IMR-90 (cell line): ENCODE measurements around the gene TRAIP. TPM values are rescaled to one million over a fixed set of nuclear protein-coding genes. Genes with fewer than 3 reads are reported as not detected.

Source experiments
- ATAC-seq: fragments of 200-7000 bp; cut with Tn5 transposase; 2 replicates; pipeline ENCODE4 v1.9.1; 2020; ENCODE audit warnings: low read depth, mild to moderate bottlenecking, moderate library complexity
- BruUV-seq: library from RNA; stranded (reverse); fragments of 400-500 nt; replicated peaks from 2 replicates; lab custom pipeline; 2021; lab: Mats Ljungman, UMichigan
- CTCF ChIA-PET: fragments of 300-600 bp; formaldehyde crosslinking; extraction: SDS; loops from one replicate; lab custom pipeline; 2021; ENCODE audit warnings: antibody characterized with exemption; lab: Yijun Ruan, JAX
- POLR2A ChIA-PET: fragments of 300-600 bp; sonication (Branson Sonifier 250); formaldehyde crosslinking; loops from one replicate; lab custom pipeline; 2022; ENCODE audit warnings: antibody characterized with exemption; ENCODE audit not compliant: unreplicated experiment; lab: Charles Lee
- DNase-seq: peaks from one replicate; pipeline ENCODE4 v3.0.0; 2013
- H2AFZ ChIP-seq: replicated peaks from 2 replicates; pipeline ENCODE3; 2013; ENCODE audit warnings: low read length, mild to moderate bottlenecking; ENCODE audit not compliant: poor library complexity
- H2AK5ac ChIP-seq: 2 replicates; pipeline ENCODE4 v1.6.1; 2013; ENCODE audit warnings: low read depth, low read length, inconsistent platforms
- H2AK9ac ChIP-seq: replicated peaks from 2 replicates; pipeline ENCODE3; 2013; ENCODE audit warnings: mild to moderate bottlenecking, low read depth, low read length, moderate library complexity; ENCODE audit not compliant: poor library complexity
- H2BK120ac ChIP-seq: 2 replicates; pipeline ENCODE4 v1.6.1; 2013; ENCODE audit warnings: low read depth, low read length, inconsistent platforms
- H2BK15ac ChIP-seq: 3 replicates; pipeline ENCODE4 v1.6.1; 2013; ENCODE audit warnings: low read depth, low read length, inconsistent platforms
- H2BK20ac ChIP-seq: 2 replicates; pipeline ENCODE4 v1.6.1; 2013; ENCODE audit warnings: low read depth, mild to moderate bottlenecking, inconsistent platforms, low read length, moderate library complexity
- H2BK5ac ChIP-seq: 2 replicates; pipeline ENCODE4 v1.6.1; 2013; ENCODE audit warnings: mild to moderate bottlenecking, low read depth, low read length, inconsistent platforms; ENCODE audit not compliant: poor library complexity, severe bottlenecking
- H3K14ac ChIP-seq: replicated peaks from 2 replicates; pipeline ENCODE4 v1.6.1; 2013; ENCODE audit warnings: low read depth, low read length, inconsistent platforms
- H3K18ac ChIP-seq: 2 replicates; pipeline ENCODE4 v1.6.1; 2013; ENCODE audit warnings: low read depth, low read length, control low read depth
- H3K23ac ChIP-seq: 2 replicates; pipeline ENCODE4 v1.6.1; 2013; ENCODE audit warnings: low read depth, low read length, inconsistent platforms
- H3K27ac ChIP-seq: 2 replicates; pipeline ENCODE4 v1.5.1; 2013; ENCODE audit warnings: mild to moderate bottlenecking, control low read depth, low read length; ENCODE audit not compliant: insufficient read depth
- H3K27me3 ChIP-seq: 2 replicates; pipeline ENCODE4 v1.6.1; 2013; ENCODE audit warnings: low read length; ENCODE audit not compliant: control insufficient read depth, insufficient read depth
- H3K36me3 ChIP-seq: 2 replicates; pipeline ENCODE4 v1.6.1; 2013; ENCODE audit warnings: low read length, mixed read lengths; ENCODE audit not compliant: control insufficient read depth, insufficient read depth
- H3K4ac ChIP-seq: 2 replicates; pipeline ENCODE4 v1.6.1; 2013; ENCODE audit warnings: low read depth, low read length, inconsistent platforms
- H3K4me1 ChIP-seq: 2 replicates; pipeline ENCODE4 v1.6.1; 2013; ENCODE audit warnings: low read length, mixed read lengths; ENCODE audit not compliant: control insufficient read depth, insufficient read depth
- H3K4me2 ChIP-seq: 2 replicates; pipeline ENCODE4 v1.6.1; 2013; ENCODE audit warnings: low read depth, mild to moderate bottlenecking, control low read depth, low read length, moderate library complexity
- H3K4me3 ChIP-seq: 2 replicates; pipeline ENCODE4 v1.5.1; 2013; ENCODE audit warnings: low read depth, mild to moderate bottlenecking, control low read depth, low read length, moderate library complexity; ENCODE audit not compliant: insufficient read depth
- H3K56ac ChIP-seq: 2 replicates; pipeline ENCODE4 v1.6.1; 2013; ENCODE audit warnings: low read length, inconsistent platforms; ENCODE audit not compliant: insufficient read depth; ENCODE audit errors: extremely low read depth
- H3K79me1 ChIP-seq, 2 experiments: 2 replicates each; pipeline ENCODE4 v1.6.1; 2013; ENCODE audit warnings: low read length in 2 of 2, inconsistent platforms in 1 of 2, low read depth in 1 of 2
- H3K9ac ChIP-seq: 2 replicates; pipeline ENCODE4 v1.6.1; 2013; ENCODE audit warnings: low read depth, low read length, control low read depth
- H3K9me1 ChIP-seq: 2 replicates; pipeline ENCODE4 v1.6.1; 2013; ENCODE audit warnings: low read length, inconsistent platforms; ENCODE audit not compliant: insufficient read depth
- H3K9me3 ChIP-seq: 2 replicates; pipeline ENCODE4 v1.6.1; 2013; ENCODE audit warnings: low read length; ENCODE audit not compliant: control insufficient read depth, insufficient read depth
- H4K20me1 ChIP-seq: 2 replicates; pipeline ENCODE4 v1.6.1; 2013; ENCODE audit warnings: low read length, inconsistent platforms; ENCODE audit not compliant: insufficient read depth
- H4K5ac ChIP-seq: 2 replicates; pipeline ENCODE4 v1.6.1; 2013; ENCODE audit warnings: mild to moderate bottlenecking, low read depth, low read length, control low read depth
- H4K8ac ChIP-seq, 2 experiments: 2 replicates each; pipeline ENCODE4 v1.6.1; 2013; ENCODE audit warnings: low read depth in 2 of 2, low read length in 2 of 2, control low read depth in 1 of 2, inconsistent platforms in 1 of 2
- H4K91ac ChIP-seq: 2 replicates; pipeline ENCODE4 v1.6.1; 2013; ENCODE audit warnings: low read depth, low read length, inconsistent platforms; ENCODE audit not compliant: insufficient read depth
- CEBPB ChIP-seq: IDR thresholded peaks from 2 replicates; pipeline ENCODE4 v1.6.1; 2012; ENCODE audit warnings: low read depth, low read length, improper control_type of control experiment
- CHD1 ChIP-seq: IDR thresholded peaks from 2 replicates; pipeline ENCODE4 v1.6.1; 2012; ENCODE audit warnings: low read depth, low read length, improper control_type of control experiment
- CTCF ChIP-seq: conservative IDR thresholded peaks from 2 replicates; pipeline ENCODE4 v1.5.1; 2012; ENCODE audit warnings: mild to moderate bottlenecking, low read depth, low read length, improper control_type of control experiment
- ELK1 ChIP-seq: fragments of 150-350 bp; IDR thresholded peaks from 2 replicates; pipeline ENCODE4 v1.6.1; 2016; ENCODE audit warnings: low read depth, mild to moderate bottlenecking, low read length, moderate library complexity, borderline replicate concordance
- FOS ChIP-seq: fragments of 150-350 bp; IDR thresholded peaks from 2 replicates; pipeline ENCODE4 v1.6.1; 2016; ENCODE audit warnings: low read depth, low read length
- MAFK ChIP-seq: IDR thresholded peaks from 2 replicates; pipeline ENCODE4 v1.6.1; 2012; ENCODE audit warnings: low read depth, low read length, improper control_type of control experiment
- MXI1 ChIP-seq: IDR thresholded peaks from 2 replicates; pipeline ENCODE4 v1.6.1; 2012; ENCODE audit warnings: low read depth, mild to moderate bottlenecking, low read length, moderate library complexity, borderline replicate concordance
- NFE2L2 ChIP-seq: fragments of 150-350 bp; IDR thresholded peaks from 2 replicates; pipeline ENCODE4 v1.6.1; 2016; ENCODE audit warnings: low read depth, mild to moderate bottlenecking, low read length
- POLR2A ChIP-seq: IDR thresholded peaks from 2 replicates; pipeline ENCODE4 v1.6.1; 2012; ENCODE audit warnings: mild to moderate bottlenecking, low read depth, low read length
- RAD21 ChIP-seq: IDR thresholded peaks from 2 replicates; pipeline ENCODE4 v1.6.1; 2012; ENCODE audit warnings: low read length, improper control_type of control experiment
- RCOR1 ChIP-seq: IDR thresholded peaks from 2 replicates; pipeline ENCODE4 v1.6.1; 2012; ENCODE audit warnings: mild to moderate bottlenecking, low read length, improper control_type of control experiment; ENCODE audit not compliant: insufficient replicate concordance
- RFX5 ChIP-seq: IDR thresholded peaks from 2 replicates; pipeline ENCODE4 v1.8.0; 2012; ENCODE audit warnings: low read depth, mild to moderate bottlenecking, low read length, moderate library complexity
- USF2 ChIP-seq: fragments of 150-350 bp; IDR thresholded peaks from 2 replicates; pipeline ENCODE4 v1.6.1; 2017; ENCODE audit warnings: mild to moderate bottlenecking, antibody characterized with exemption, low read length, low read depth
- WGBS, 2 experiments: methylation state at CpG; one replicate each; pipeline versions ENCODE4 v1.1.5 to v1.1.7; 2013; ENCODE audit warnings: missing lambda C conversion rate in 2 of 2; ENCODE audit not compliant: insufficient read length in 1 of 2; ENCODE audit errors: extremely low coverage in 2 of 2; 5-methylcytosine and 5-hydroxymethylcytosine counted together
- dilution Hi-C: fragments of 300-500 bp; cut with HindIII; formaldehyde crosslinking; loops from one replicate; pipeline ENCODE4 v1.14.3; 2018; ENCODE audit warnings: low sequenced_read_pairs; ENCODE audit not compliant: unreplicated experiment
- in situ Hi-C: fragments of 300-500 bp; cut with MboI; formaldehyde crosslinking; loops from 3 replicates; pipeline ENCODE4 v1.14.3; 2019; ENCODE audit warnings: low sequenced_read_pairs, inconsistent platforms, mixed read lengths
- intact Hi-C: fragments of 100-400 bp; cut with micrococcal nuclease; formaldehyde crosslinking; loops from 2 replicates; pipeline ENCODE4 v1.10.0; 2022
- polyA plus RNA-seq, 3 experiments: library from polyadenylated mRNA; depleted of rRNA; stranded (reverse); fragments of >200 nt; gene quantifications; 2 replicates each; pipeline ENCODE4 v1.2.3, GENCODE V29; 2012; ENCODE audit warnings: low replicate concordance in 1 of 3
- total RNA-seq: library from RNA; depleted of rRNA; stranded (reverse); fragments of >200 nt; gene quantifications from 2 replicates; pipeline ENCODE4 v1.2.3, GENCODE V29; 2012

Gene TRAIP
- total and polyA plus RNA-seq, 2 of the 4 experiments (the other 2 are of a cell fraction), result 6.3 to 9.2 TPM

GRCh38 chr3:49790626-49791411, 65.5 kb downstream of the TRAIP start (continued):
- no peak for TF ChIP-seq MAFK

GRCh38 chr3:49788056-49788455, 68.3 kb downstream of the TRAIP start:
- DNase-seq, result no peak
- no peak for TF ChIP-seq MAFK
- TF ChIP-seq CHD1, result no peak
- TF ChIP-seq CTCF, result no peak
- no peak for TF ChIP-seq RFX5
- TF ChIP-seq NFE2L2, result no peak
- no peak for TF ChIP-seq POLR2A
- TF ChIP-seq RCOR1, result no peak
- no peak for TF ChIP-seq FOS
- TF ChIP-seq RAD21, result no peak
- no peak for TF ChIP-seq USF2
- TF ChIP-seq MXI1, result no peak
- TF ChIP-seq ELK1, result no peak
- no peak for TF ChIP-seq CEBPB

More at GRCh38 chr3:49788056-49788455, 68.3 kb downstream of the TRAIP start:
- Histone ChIP-seq H3K23ac (no peak overlapping the region), H3K27me3 (peaks cover 5% of the 10 kb centered on the region; the same call in 1 of the 2 replicates), H3K18ac (no peak overlapping the region), H3K36me3 (peaks cover 4% of the 10 kb centered on the region; the same call in 1 of the 2 replicates), H4K5ac (no peak overlapping the region), H2BK20ac (no peak overlapping the region), H3K14ac (no peak overlapping the region), H3K79me1 (peaks cover 4 to 34% of the 10 kb centered on the region in 2 experiments), H2AK9ac (no peak overlapping the region), H2AK5ac (no peak overlapping the region), H3K27ac (no peak overlapping the region), H2BK15ac (no peak overlapping the region), H3K9ac (no peak overlapping the region), H3K9me1 (peaks cover 5% of the 10 kb centered on the region), H3K9me3 (no peaks in the 10 kb centered on the region), H2AFZ (peak overlapping the region; percentile 61), H3K56ac (no peak overlapping the region), H3K4me2 (no peak overlapping the region), H4K20me1 (peaks cover 5% of the 10 kb centered on the region; the same call in 1 of the 2 replicates), H2BK5ac (no peak overlapping the region), H4K91ac (no peak overlapping the region), H3K4me3 (no peak overlapping the region), H3K4me1 (peaks cover 7% of the 10 kb centered on the region), H2BK120ac (no peak overlapping the region), H3K4ac (no peak overlapping the region), H4K8ac (no peak overlapping the region)
- ChIA-PET POLR2A (no interaction called here), CTCF (no interaction called here)
- no peak for ATAC-seq
- in situ Hi-C loops (no loop called here), intact Hi-C loops (no loop called here), dilution Hi-C loops (no loop called here)
- WGBS, 2 experiments, result 83% methylated on average over 1 of the region's 2 CpGs; no CpG with 5 or more reads in 1 of the 2 experiments
- no TSS peak for BruUV-seq
